ENCODE measurements around the gene MREG.
A peak's percentile ranks its signal among the peaks of the same experiment; 100 is the strongest.

- TF ChIP-seq POLR2AphosphoS5 (IDR thresholded peaks at IDR 0.05; ENCODE audit: low read length) (0 out of 2 replicates have a peak, but pooled peaks have one; percentile 37), CTCF (IDR thresholded peaks at IDR 0.05 in 2 of 3, conservative IDR thresholded peaks at IDR 0.05 in 1 of 3; ENCODE audit: control insufficient read depth in 2 of 3, extremely low read depth in 1 of 3, insufficient read depth in 1 of 3, low read depth in 3 of 3, low read length in 3 of 3) (no peak), NFYB (IDR thresholded peaks at IDR 0.05; ENCODE audit: insufficient read depth, low read depth, low read length) (no peak), RCOR1 (conservative IDR thresholded peaks at IDR 0.05; ENCODE audit: low read depth, low read length) (no peak), NR2F1 (conservative IDR thresholded peaks at IDR 0.05) (no peak), CREB1 (IDR thresholded peaks at IDR 0.05; ENCODE audit: low read depth) (0 out of 2 replicates have a peak, but pooled peaks have one; percentile 3), POLR2A (IDR thresholded peaks at IDR 0.05; ENCODE audit: low read depth, low read length) (no peak)
Measured at GRCh38 chr2:216012133-216012829, 1.1 kb downstream of the MREG start.
